Activated naive CD4-positive, alpha-beta T cell treated with anti-CD3 and anti-CD28 coated beads, Interleukin-2, amount 50 U/mL, for 72 hours (primary cell): ENCODE results near the gene YPEL2. TPM values are rescaled to one million over a fixed set of nuclear protein-coding genes. Genes with fewer than 3 reads are reported as not detected.
"Not testable (repeated sequence)": the region's sequence is repeated elsewhere in the genome, so short reads cannot be mapped to it uniquely, and the experiment has no call there.

ENCODE experiments used
- ATAC-seq, 2 donors: fragments of 150-1000 bp; cut with Tn5 transposase; 2 replicates each; pipeline ENCODE4 v1.10.0; 2021; ENCODE audit warnings: mild to moderate bottlenecking in 2 of 2, moderate library complexity in 2 of 2
- DNase-seq, 2 donors: peaks; one replicate each; pipeline ENCODE4 v3.0.0; 2021 to 2022; ENCODE audit warnings: low spot score in 2 of 2
- H3K27ac Mint-ChIP-seq, 2 donors: one replicate each; pipeline ENCODE4 v1.8.0; 2022; ENCODE audit warnings: mild to moderate bottlenecking in 2 of 2, mixed read lengths in 2 of 2
- H3K36me3 Mint-ChIP-seq, 2 donors: one replicate each; pipeline ENCODE4 v1.8.0; 2022; ENCODE audit warnings: mixed read lengths in 2 of 2
- H3K9me3 Mint-ChIP-seq, 2 donors: one replicate each; pipeline ENCODE4 v1.8.0; 2022; ENCODE audit warnings: mixed read lengths in 2 of 2
- total RNA-seq, 2 donors: library from RNA; stranded (reverse); gene quantifications; one replicate each; pipeline ENCODE4 v1.2.3, GENCODE V29; 2022

YPEL2 gene, protein sequence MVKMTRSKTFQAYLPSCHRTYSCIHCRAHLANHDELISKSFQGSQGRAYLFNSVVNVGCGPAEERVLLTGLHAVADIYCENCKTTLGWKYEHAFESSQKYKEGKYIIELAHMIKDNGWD
- total RNA-seq, result 1 to 10 TPM; 6.6 to 7.0 TPM

GRCh38 chr17:59331129-59331928, at the start of gene YPEL2:
TSS of gene YPEL2 (plus strand) at chr17:59331655. CDS start at chr17:59353410, 21,755 bp downstream.
- Mint-ChIP-seq H3K9me3 (no peaks in the 10 kb centered on the region), H3K36me3 (no peaks in the 10 kb centered on the region), H3K27ac (peak within 1 kb of the TSS; percentile 66 to 83)
- DNase-seq (peak; percentile 87 to 93), ATAC-seq (peak; percentile 97 to 98)

DNA sequence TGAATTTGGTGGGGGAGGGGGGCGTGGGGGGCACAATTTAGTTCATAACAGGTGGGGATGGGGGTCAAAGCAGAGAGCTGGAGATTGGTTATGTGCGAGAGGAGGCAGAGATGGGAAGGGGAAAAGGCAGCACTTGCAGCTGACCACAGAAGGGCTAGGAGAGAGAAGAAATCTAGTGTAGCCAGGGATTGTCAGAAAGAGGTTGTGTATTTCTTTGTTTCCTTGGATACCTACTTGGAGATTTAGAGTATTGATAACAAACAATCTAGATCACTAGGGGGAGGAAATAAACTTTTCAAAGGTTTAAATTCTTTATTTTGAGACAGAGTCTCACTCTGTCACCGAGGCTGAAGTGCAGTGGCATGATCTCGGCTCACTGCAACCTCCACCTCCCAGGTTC, 47.1 kb upstream of the YPEL2 start:
- Mint-ChIP-seq H3K9me3 (no peaks in the 10 kb centered on the region), H3K36me3 (peaks cover 0 to 5% of the 10 kb centered on the region in 2 donors), H3K27ac (no peak overlapping the region)
- ATAC-seq, result no peak
- DNase-seq, result no peak

DNA sequence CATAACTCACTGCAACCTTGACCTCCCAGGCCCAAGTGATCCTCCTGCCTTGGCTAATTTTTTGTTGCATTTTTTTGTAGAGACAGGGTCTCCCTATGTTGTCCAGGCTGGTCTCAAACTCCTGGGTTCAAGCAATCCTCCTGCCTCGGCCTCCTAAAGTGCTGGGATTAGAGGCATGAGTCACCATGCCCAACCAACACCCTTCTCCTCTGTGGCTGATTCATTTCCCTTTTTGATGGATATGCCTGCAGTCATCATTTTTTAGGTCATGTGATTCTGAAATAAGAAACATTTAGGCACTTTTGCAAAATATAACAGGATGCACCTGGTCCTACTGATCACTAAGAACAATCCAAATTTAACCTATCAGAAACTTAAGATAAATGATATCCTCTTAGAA, 44.0 kb upstream of the YPEL2 start:
- Mint-ChIP-seq H3K36me3 (no peaks in the 10 kb centered on the region), H3K27ac (no peak overlapping the region), H3K9me3 (no peaks in the 10 kb centered on the region)
- ATAC-seq, result peak; percentile 43 to 78
- DNase-seq, result no peak

- no peaks in the 10 kb centered on the region for H3K9me3 Mint-ChIP-seq
- ATAC-seq (peak in 1 of 2 donors; percentile 13), DNase-seq (no peak)
- no peaks in the 10 kb centered on the region for H3K36me3 Mint-ChIP-seq
- H3K27ac Mint-ChIP-seq, result no peak overlapping the region
Observed at GRCh38 chr17:59287891-59288290, 43.6 kb upstream of the YPEL2 start.

- DNase-seq, result no peak
- H3K27ac Mint-ChIP-seq, result no peak overlapping the region
- no peaks in the 10 kb centered on the region for H3K9me3 Mint-ChIP-seq
Observed at GRCh38 chr17:59289981-59290301, 41.5 kb upstream of the YPEL2 start.

GRCh38 chr17:59290302-59290998, 41.0 kb upstream of the YPEL2 start:
- H3K9me3 Mint-ChIP-seq, H3K36me3 Mint-ChIP-seq, H3K27ac Mint-ChIP-seq, ATAC-seq, DNase-seq: not testable (repeated sequence)

More at GRCh38 chr17:59289981-59290301, 41.5 kb upstream of the YPEL2 start:
- no peaks in the 10 kb centered on the region for H3K36me3 Mint-ChIP-seq
- ATAC-seq, result no peak

DNA sequence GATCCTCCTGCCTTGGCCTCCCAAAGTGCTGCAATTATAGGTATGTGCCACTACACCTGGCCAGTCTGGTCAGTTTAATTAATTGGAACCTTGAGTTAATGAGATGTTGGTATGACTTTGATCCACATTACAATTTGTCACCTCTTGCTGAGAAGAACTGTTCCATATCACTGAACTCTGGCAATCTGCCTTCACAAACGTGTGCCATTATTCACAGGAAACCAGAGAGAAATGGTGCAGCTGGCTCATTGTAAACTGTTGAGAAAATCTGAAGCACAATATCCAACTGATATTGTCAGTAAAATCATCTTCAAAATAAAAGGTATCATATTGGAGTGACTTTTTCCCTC, 39.3 kb upstream of the YPEL2 start:
- Mint-ChIP-seq H3K9me3 (no peaks in the 10 kb centered on the region), H3K36me3 (no peaks in the 10 kb centered on the region), H3K27ac (no peak overlapping the region)
- ATAC-seq, result no peak
- DNase-seq, result no peak

DNA sequence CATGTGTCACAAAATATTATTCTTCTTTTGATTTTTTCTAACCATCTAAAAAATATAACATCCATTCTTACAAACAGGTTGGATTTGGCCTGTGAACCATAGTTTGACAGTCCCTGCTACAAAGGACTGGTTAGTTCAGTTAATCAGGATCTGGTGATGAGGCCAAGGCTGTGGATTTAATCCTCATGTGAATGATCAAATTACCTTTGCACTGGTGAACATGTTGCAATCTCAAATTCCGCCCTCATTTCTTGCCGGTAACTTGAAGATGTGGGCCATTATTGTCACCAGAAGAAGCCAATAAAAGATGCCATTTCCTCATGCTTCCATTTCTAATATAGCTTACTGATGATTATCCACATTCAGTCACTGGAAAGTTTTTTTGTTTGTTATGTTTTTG, 35.3 kb upstream of the YPEL2 start:
- ATAC-seq (no peak), DNase-seq (no peak)
- Mint-ChIP-seq H3K27ac (no peak overlapping the region), H3K9me3 (no peaks in the 10 kb centered on the region), H3K36me3 (no peaks in the 10 kb centered on the region)

- no peak for DNase-seq
- Mint-ChIP-seq H3K27ac (peak overlapping the region in 1 of 2 donors; percentile 14), H3K36me3 (no peaks in the 10 kb centered on the region), H3K9me3 (no peaks in the 10 kb centered on the region)
- ATAC-seq, result no peak
Observed at GRCh38 chr17:59298521-59298920, 32.9 kb upstream of the YPEL2 start.

DNA sequence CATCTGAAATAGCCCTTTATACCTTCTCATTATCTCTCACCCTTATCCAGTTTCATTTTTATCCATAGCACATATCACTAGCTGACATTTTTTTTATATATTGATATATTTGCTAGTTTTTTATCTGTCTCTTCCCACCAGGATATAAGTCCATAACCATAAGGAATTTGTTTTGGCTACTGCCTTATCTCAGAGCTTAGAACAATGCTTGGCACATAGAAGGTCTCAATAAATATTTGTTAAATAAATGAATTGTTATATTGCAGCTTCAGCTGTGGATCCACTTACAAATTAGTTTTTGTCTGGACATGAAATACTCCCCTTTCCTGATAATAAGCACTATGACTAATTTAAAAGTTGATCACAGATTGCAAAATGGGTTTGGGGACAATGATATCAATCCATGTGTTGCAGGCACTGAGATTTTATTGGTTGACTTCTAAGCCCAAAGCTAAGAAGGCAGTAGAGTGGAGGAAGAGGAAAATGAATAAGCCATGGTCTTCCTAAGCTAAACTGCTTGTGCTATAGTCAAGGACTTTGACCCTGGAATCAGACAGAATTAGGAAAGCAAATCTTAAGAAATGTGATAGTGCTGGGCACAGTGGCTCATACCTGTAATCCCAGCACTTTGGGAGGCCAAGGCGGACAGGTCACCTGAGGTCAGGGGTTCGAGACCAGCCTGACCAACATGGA, 31.9 kb upstream of the YPEL2 start:
- DNase-seq (no peak), ATAC-seq (no peak)
- no peaks in the 10 kb centered on the region for H3K9me3 Mint-ChIP-seq
- H3K36me3 Mint-ChIP-seq, result no peaks in the 10 kb centered on the region
- no peak overlapping the region for H3K27ac Mint-ChIP-seq

GRCh38 chr17:59300941-59301340, 30.5 kb upstream of the YPEL2 start:
- no peaks in the 10 kb centered on the region for H3K9me3 Mint-ChIP-seq
- no peaks in the 10 kb centered on the region for H3K36me3 Mint-ChIP-seq
- no peak overlapping the region for H3K27ac Mint-ChIP-seq
- ATAC-seq (no peak), DNase-seq (no peak)

- Mint-ChIP-seq H3K27ac (no peak overlapping the region), H3K9me3 (no peaks in the 10 kb centered on the region), H3K36me3 (no peaks in the 10 kb centered on the region)
- ATAC-seq, result no peak
- no peak for DNase-seq
Observed at GRCh38 chr17:59304811-59305210, 26.6 kb upstream of the YPEL2 start.

- ATAC-seq, result no peak
- DNase-seq, result no peak
- no peaks in the 10 kb centered on the region for H3K9me3 Mint-ChIP-seq
- no peak overlapping the region for H3K27ac Mint-ChIP-seq
- no peaks in the 10 kb centered on the region for H3K36me3 Mint-ChIP-seq
Observed at GRCh38 chr17:59310263-59310920, 21.1 kb upstream of the YPEL2 start.

DNA sequence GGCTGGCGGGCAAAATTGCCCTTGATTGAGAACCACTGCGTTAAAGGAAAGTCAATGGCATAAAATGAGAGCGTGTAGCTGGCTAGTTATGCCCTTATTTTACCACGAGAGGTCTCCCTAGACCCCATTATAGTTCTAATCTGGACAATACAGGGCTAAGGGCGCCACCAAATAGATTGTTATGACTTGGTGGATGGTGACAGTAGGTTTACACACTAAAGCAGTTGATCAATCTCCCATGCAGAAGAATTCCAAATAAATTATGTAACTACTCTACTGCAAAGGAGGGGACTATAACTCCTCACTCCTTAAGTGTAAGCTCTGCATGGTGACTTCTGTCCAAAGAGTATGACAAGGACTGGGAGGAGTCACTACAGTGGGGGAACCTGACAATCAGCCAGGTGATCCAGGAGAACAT, 20.4 kb upstream of the YPEL2 start:
- peak; percentile 92 to 95 for ATAC-seq
- no peaks in the 10 kb centered on the region for H3K9me3 Mint-ChIP-seq
- H3K27ac Mint-ChIP-seq, result no peak overlapping the region

GRCh38 chr17:59311521-59311920, 19.9 kb upstream of the YPEL2 start:
- ATAC-seq, H3K9me3 Mint-ChIP-seq, H3K27ac Mint-ChIP-seq, H3K36me3 Mint-ChIP-seq, DNase-seq: not testable (repeated sequence)

More for the DNA sequence above, 20.4 kb upstream of the YPEL2 start:
- H3K36me3 Mint-ChIP-seq, result no peaks in the 10 kb centered on the region
- peak in 1 of 2 donors; percentile 44 for DNase-seq

GRCh38 chr17:59315866-59316265, 15.6 kb upstream of the YPEL2 start:
- DNase-seq (no peak), ATAC-seq (no peak)
- no peaks in the 10 kb centered on the region for H3K36me3 Mint-ChIP-seq
- H3K9me3 Mint-ChIP-seq, result no peaks in the 10 kb centered on the region
- H3K27ac Mint-ChIP-seq, result no peak overlapping the region
